Renal cortex interstitium (tissue), 15 donors: ENCODE measurements around the gene LAS1L. TPM values are rescaled to one million over a fixed set of nuclear protein-coding genes. Genes with fewer than 3 reads are reported as not detected.
"Not testable (repeated sequence)": the region's sequence is repeated elsewhere in the genome, so short reads cannot be mapped to it uniquely, and the experiment has no call there.

Source experiments
- DNase-seq, 11 donors: peaks; one replicate each; pipeline ENCODE4 v3.0.0-alpha.2; 2013; ENCODE audit warnings: low read depth in 9 of 11, low spot score in 4 of 11; ENCODE audit errors: extremely low read depth in 1 of 11
- long read RNA-seq, 16 experiments: transcript quantifications; one replicate each; lab custom pipeline, GENCODE V29; 2026
- polyA plus RNA-seq, 3 donors: library from polyadenylated mRNA; unstranded; fragments of 120-200 nt; gene quantifications; one replicate each; pipeline ENCODE4 v1.2.1, GENCODE V29; 2013; ENCODE audit not compliant: insufficient read length in 3 of 3

LAS1L gene
- 10 to 100 TPM; 46.8 to 52.3 (median 48.3) TPM for polyA plus RNA-seq
- long read RNA-seq, donor 1, partial matches to known transcripts, result 0 of 1 reads
- long read RNA-seq, donor 1, other reads (novel, unspliced or antisense), result 0 of 1 reads
- long read RNA-seq, donor 2, partial matches to known transcripts, result 0 of 3 reads
- long read RNA-seq, donor 2, other reads (novel, unspliced or antisense), result 0 of 3 reads
- long read RNA-seq, donor 3, transcript LAS1L-202 (13 exons, 2,386 nt), result major isoform, 6 of 14 reads
- long read RNA-seq, donor 3, partial matches to known transcripts, result 7 of 14 reads
- long read RNA-seq, donor 3, other reads (novel, unspliced or antisense), result 0 of 14 reads
- long read RNA-seq, donor 4, transcript LAS1L-202 (13 exons, 2,386 nt), result major isoform, 5 of 8 reads
- long read RNA-seq, donor 4, partial matches to known transcripts, result 0 of 8 reads
- long read RNA-seq, donor 4, other reads (novel, unspliced or antisense), result 0 of 8 reads
- long read RNA-seq, donor 5, transcript LAS1L-202 (13 exons, 2,386 nt), result major isoform, 8 of 17 reads
- long read RNA-seq, donor 5, partial matches to known transcripts, result 6 of 17 reads
- long read RNA-seq, donor 5, other reads (novel, unspliced or antisense), result 0 of 17 reads
- long read RNA-seq, donor 6, transcript LAS1L-202 (13 exons, 2,386 nt), result major isoform, 5 of 11 reads
- long read RNA-seq, donor 6, partial matches to known transcripts, result 5 of 11 reads
- long read RNA-seq, donor 6, other reads (novel, unspliced or antisense), result 0 of 11 reads
- long read RNA-seq, donor 7, partial matches to known transcripts, result 6 of 7 reads
- long read RNA-seq, donor 7, other reads (novel, unspliced or antisense), result 0 of 7 reads
- long read RNA-seq, donor 8, transcript LAS1L-202 (13 exons, 2,386 nt), result major isoform, 7 of 321 reads
- long read RNA-seq, donor 8, partial matches to known transcripts, result 264 of 321 reads
- long read RNA-seq, donor 8, other reads (novel, unspliced or antisense), result 49 of 321 reads
- long read RNA-seq, donor 9, transcript LAS1L-202 (13 exons, 2,386 nt), result major isoform, 5 of 7 reads
- long read RNA-seq, donor 9, partial matches to known transcripts, result 0 of 7 reads
- long read RNA-seq, donor 9, other reads (novel, unspliced or antisense), result 0 of 7 reads
- long read RNA-seq, donor 10, partial matches to known transcripts, result 5 of 7 reads
- long read RNA-seq, donor 10, other reads (novel, unspliced or antisense), result 0 of 7 reads
- long read RNA-seq, donor 11, partial matches to known transcripts, result 0 of 5 reads
- long read RNA-seq, donor 11, other reads (novel, unspliced or antisense), result 0 of 5 reads
- long read RNA-seq, donor 12, partial matches to known transcripts, result 0 of 1 reads
- long read RNA-seq, donor 12, other reads (novel, unspliced or antisense), result 0 of 1 reads
- long read RNA-seq, donor 13, transcript LAS1L-202 (13 exons, 2,386 nt), result major isoform, 6 of 20 reads
- long read RNA-seq, donor 13, partial matches to known transcripts, result 12 of 20 reads
- long read RNA-seq, donor 13, other reads (novel, unspliced or antisense), result 0 of 20 reads
- long read RNA-seq, donor 14, partial matches to known transcripts, result 0 of 2 reads
- long read RNA-seq, donor 14, other reads (novel, unspliced or antisense), result 0 of 2 reads
- long read RNA-seq, donor 15, partial matches to known transcripts, result 0 of 2 reads
- long read RNA-seq, donor 15, other reads (novel, unspliced or antisense), result 0 of 2 reads
- long read RNA-seq, donor 16, transcript LAS1L-202 (13 exons, 2,386 nt), result major isoform, 12 of 22 reads
- long read RNA-seq, donor 16, partial matches to known transcripts, result 8 of 22 reads
- long read RNA-seq, donor 16, other reads (novel, unspliced or antisense), result 0 of 22 reads

DNA sequence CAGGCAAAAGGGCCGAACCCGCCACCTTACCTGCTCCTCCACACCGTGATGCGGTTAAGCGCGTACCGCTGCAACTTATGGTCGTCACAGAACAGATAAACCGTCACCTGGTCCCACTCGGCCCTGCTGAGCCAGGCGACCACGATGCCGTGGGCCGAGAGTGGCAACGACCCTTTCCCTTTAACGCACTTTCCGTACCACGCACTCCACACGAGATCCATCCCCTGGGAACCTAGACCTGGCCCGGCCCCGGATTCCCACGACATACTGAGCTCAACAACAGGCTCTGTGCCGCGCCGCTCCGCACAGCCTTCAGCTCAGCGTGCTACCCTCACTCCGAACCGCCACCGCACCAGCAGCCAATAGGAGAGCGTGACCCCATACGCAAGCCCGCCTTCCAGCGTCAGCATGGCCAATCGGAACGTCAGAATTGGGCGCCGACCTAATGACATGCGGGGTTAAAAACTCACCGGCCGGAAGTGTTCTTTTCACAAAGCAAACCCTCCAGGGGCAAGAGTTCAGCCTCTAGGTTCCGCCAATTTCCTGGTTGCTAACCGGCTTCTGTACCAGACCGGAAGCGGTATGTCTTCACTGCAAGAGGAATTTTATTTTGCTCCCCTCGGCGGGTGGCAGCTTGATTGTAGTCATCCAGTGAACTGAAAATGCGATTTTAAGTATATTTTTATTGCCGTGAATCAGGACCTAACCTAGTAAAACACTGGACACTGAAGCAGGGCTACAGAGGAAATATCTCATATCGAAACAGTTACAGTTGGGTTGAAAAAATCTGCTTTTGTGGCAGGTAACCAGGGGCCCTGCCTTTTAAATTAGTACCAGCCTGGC lies at the start of gene LAS1L:
TSS of gene LAS1L (minus strand) at position 338 of the 843 bp plus-strand sequence. CDS start at position 266, 72 bp downstream.
- DNase-seq, result peak; percentile 78 to 92 (median 85)

DNA sequence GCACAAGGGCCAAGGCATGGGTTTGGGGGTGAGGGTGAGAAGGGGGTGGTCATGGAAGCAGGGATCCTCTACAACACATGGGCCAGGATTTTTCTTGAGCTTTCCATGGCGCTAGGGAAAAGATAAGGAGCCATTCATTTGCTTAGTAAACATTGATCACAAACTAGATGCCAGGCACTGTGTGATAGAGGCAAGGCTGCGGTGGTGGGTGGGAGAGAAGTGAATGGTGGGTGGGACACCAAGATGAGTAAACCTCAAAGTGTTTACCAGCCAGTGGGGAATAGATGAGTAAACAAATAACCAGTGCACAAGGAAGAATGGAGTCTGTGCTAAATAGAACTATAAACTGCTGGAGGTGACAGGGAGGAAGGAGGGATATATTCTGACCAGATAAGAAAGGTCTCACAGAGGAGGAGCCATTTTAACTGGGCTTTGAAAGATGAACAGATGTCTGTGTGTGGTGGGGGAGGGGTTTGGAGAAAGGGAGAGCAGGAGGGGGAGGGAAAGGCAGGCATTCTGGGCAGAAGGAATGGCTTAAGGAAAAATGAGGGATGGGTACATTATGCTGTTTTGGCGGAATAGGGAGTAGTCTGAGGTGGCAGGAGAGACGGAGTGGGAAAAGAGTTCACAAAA lies 48.0 kb upstream of the LAS1L start:
- DNase-seq, result no peak

DNA sequence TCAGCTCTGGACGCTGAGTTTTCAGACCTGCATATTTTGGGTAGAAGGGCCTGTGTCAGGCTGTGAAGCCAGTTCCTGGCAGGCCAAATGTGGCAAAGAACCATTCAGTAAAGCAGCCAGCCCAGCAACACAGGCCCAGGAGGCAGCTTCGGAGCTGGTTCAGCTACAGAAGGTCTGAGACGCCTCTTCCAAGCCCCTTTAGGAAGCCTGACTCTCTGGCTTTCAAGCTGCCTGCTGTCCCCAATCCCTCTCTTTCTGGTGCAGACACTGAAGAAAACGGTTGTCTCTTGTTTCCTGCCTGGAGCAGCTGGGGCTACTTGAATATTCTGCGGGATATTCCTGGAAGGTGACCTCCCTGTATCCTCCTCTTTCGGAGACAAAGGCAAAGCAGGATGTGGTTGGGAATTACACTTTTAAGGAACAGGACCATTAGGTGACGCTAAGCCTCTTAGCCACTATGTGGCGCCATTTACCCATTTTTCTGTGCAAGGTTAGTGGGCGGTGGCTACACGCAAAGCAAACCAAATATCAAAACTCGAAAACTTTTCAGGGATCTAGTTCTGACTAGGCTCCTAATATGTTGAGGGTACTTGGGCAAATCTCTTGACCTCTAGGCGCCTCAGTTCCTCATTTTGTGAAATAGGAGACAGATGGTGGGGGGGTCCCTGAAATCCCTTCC lies 47.2 kb upstream of the LAS1L start:
- peak in 9 of 11 donors; percentile 37 to 59 (median 49) for DNase-seq

DNA sequence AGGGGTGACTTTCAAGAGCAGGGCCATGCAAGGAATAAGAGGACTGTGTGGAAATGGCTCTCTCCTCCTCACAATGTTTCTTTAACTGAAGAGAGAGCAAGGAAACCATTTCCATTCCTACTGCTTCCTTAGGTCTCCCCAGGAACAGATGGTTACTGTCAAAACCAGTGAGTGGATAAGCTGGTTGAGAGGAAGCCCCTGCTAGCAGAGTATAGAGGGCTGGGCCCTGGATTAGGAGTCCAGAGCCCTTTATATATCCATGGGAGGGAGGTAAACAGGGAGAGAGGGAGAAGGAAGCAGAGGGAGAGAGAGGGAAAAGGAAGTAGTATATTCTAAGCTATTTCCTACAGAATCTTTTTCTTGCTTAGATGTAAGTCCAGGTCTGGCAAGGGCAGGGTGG lies 43.8 kb upstream of the LAS1L start:
- DNase-seq, result no peak

DNA sequence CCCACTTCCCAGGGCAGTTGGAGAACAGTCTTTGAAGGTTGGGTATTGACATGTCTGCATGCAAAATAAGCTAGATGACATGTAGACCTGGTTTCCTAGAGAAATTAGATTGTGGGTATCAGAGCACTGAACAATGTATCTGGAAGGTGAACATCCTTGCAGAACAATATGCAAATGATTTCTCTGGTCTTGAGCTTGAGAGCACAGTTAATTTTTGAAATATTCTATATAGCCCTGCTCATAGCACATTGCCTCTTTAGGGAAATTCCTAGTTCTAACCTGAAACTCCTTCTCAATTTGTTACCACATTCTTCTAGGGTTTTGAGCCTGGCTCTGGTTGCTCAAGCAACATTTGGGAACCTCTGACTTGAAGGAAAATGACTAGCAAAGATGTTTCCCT lies 41.6 kb upstream of the LAS1L start:
- DNase-seq, result no peak

DNA sequence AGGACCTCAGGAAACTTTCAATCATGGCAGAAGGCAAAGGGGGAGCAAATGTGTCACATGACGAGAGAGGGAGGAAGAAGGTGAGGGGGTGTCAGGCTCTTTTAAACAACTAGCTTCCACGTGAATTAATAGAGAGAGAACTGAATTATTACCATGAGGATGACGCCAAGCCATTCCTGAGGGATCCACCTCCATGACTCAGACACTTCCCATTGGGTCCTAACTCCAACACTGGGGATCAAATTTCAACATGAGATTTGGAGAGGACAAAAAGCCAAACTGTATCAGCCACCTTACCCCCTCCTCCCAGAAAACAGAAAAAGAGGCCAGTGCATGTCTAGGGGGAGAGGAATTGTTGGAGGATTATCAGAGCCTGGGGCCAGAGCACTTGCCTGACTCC lies 40.4 kb upstream of the LAS1L start:
- no peak for DNase-seq

DNA sequence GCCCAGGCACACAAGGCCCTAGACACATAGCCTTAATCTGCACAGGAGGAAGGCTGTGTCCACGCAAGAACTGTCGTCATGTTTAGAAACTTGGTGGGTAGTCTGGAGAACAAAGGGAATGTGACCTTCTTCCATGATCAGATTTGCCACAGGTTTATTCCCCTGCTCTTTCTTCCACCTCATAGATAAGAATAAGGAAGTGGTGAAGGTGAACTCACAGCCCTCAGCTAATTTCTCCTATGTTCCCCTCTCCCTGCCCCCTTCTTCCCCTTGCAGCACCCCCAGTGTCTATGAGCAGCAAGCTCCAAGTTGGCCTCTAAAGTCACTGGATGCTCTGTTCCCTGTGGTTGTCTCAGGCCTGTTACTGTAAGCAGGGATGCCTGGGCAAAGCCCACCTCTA lies 39.8 kb upstream of the LAS1L start:
- no peak for DNase-seq

DNA sequence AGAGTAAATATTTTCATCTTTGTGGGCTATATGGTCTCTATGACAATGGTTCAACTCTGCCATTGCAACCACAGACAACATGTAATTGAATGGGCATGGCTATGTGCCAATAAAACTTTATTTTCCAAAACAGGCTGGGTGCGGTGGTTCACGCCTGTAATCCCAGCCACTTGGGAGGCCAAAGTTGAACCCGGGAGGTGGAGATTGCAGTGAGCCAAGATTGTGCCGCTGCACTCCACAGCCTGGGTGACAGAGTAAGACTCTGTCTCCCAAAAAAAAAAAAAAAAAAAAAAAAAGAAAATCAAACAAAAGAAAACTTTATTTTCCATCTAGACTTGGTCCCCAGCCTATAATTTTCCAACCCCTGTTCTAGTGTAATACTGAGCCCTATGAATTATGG lies 38.4 kb upstream of the LAS1L start:
- DNase-seq, result no peak

DNA sequence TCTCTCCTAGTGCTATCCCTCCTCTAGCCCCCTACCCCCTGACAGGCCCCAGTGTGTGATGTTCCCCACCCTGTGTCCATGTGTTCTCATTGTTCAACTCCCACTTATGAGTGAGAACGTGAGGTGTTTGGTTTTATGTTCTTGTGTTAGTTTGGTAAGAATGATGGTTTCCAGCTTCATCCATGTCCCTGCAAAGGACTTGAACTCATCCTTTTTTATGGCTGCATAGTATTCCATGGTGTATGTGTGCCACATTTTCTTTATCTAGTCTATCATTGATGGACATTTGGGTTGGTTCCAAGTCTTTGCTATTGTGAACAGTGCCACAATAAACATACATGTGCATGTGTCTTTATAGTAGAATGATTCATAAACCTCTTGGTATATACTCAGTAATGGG lies 28.3 kb upstream of the LAS1L start:
- DNase-seq, result not testable (repeated sequence)

DNA sequence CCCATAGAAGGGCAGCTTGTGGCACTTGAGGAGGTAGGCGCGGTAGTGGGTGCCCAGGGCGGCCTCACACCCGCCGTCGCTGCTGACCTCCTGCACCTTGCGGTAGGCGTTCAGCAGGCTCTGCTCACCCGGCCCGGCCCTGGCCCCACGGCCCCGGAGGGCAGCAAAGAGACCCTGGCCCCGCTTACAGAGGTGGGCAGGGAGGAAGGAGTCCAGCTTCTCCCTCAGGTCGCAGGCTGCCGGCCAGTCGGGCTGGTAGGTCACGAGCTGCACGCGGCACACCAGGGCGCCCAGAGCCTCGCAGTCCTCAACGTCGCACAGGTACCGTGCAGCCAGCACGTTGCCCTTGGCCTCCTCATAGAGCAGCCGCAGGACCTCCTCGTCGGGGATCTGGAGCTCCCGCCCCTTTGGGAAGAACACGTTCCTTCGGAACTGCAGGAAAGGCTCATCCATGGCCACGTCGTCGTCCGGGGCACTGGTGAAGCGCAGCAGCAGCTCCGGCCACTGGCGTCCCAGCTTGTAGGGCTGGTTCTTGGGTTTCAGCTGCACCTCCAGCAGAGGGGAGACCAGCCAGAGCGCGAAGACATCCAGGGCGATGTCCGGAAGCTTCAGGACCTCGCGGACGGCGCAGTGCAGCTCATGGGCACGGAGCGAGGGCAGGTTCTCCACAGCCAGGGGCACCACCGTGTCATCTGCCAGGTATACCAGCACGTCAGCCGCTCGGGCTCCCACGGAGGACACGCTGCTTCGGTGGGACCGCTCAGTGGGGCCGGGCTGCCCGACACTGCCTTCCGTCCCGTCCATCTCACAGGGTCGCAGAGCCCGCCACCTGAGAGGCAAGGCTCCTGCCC lies 17.1 kb upstream of the LAS1L start:
- DNase-seq, result no peak

DNA sequence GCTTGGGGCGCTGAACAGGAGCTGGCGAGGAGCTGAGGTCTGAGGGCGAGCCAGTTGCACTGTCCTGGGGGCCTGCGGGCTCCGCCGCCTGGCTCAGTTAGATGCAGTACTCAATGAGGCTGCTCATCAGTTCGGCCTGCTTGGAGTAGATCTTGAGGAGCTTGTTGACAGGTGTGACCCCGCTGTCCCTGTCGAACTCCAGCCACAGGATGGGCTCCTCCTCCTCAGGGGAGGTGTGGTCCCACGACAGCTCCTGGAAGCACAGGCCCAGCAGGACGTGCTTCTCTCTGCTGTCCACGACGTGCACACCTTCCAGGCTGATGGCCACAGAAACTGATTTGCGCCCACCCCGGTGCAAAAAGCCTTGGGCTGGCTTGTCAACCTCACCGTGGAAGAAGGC lies 16.5 kb upstream of the LAS1L start:
- no peak for DNase-seq

DNA sequence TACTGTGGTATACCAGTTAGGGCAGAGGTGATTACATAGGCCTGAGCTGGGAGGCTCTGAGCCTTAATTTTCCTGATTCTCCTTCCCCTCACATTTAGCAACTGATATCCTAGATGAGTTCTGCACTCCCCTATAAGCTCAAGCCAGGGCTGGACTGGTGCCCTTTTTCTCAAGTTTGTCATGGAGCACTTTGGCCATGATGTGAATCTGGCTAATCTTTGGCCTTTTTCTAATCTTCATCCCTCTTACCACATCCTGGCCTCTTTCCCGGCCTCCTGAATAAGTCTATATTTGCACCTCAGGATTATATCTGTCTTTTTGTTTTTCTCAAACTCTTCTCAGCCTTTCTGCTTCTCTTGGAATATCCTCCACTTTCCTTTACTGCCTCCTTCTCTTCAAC lies 10.9 kb upstream of the LAS1L start:
- DNase-seq, result no peak

DNA sequence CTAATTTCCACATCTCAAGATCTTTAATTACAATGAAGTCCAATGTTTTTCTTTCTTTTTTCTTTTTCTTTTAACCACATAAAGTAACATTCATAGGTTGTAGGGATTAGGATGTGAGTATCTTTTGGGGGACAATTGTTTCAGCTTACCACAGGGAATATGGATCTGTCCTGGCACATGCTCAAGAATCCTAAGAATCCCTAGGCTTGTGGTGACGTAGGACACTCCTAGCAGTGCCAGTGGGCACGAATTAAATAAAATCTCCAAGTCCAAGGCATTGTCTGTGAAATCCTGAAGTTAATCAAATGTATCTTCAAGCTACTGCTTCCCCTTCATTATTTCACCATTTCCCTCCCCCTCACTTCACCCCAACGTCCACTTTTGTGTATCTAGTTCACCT lies 2.6 kb upstream of the LAS1L start:
- DNase-seq, result no peak

DNA sequence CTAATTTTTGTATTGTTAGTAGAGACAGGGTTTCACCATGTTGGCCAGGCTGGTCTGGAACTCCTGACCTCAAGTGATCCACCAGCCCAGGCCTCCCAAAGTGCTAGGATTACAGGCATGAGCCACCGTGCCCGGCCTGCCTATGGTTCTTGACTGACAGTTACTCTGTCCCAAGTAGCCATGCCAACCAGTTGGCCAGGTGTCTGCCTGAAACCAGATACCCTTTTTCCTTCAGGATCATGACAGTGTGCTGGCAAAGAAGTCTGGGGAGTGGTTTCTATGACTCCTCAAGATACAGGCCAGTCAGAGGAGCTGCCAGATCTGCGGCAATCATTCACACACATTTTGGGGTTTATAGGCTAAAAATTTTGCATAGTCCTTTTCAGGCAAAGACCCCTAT lies 1.7 kb upstream of the LAS1L start:
- DNase-seq, result no peak

DNA sequence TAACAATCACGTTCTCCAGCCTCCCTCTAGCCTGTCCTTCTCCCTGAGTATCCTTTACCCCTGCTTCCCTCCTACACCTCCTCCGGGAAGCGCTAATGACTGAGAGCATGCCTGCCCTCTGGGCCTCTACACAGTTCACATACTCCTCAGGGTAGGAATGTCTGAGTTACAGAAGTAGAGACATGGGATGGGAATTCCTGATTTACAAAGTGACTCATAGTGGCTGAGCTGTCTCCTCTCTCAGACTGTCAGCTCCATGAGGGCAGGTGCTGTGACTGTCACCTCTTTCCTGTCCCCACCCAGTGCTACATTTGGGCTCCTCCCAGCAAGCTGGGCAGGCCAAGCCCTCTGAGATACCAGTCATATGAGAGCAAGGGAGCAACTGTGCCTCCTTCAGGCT lies 2.6 kb downstream of the LAS1L start:
- DNase-seq, result no peak
